Neural progenitor cell (in vitro differentiated cells): ENCODE measurements around the gene CHST3.

Experiments used
- EZH2 ChIP-seq: fragments of 200-600 bp; sonication (generic); IDR thresholded peaks from 2 replicates; pipeline ENCODE4 v1.6.1; 2017; ENCODE audit warnings: antibody characterized with exemption, mild to moderate bottlenecking, moderate library complexity
- EZH2phosphoT487 ChIP-seq: fragments of 200-600 bp; sonication (generic); IDR thresholded peaks from 2 replicates; pipeline ENCODE4 v1.6.1; 2017; ENCODE audit warnings: antibody characterized with exemption
- TF ChIP-seq, protein P1 (sequence below): fragments of 200-600 bp; sonication (generic); IDR thresholded peaks from 2 replicates; pipeline ENCODE4 v1.5.1; 2017; ENCODE audit warnings: antibody characterized with exemption, mild to moderate bottlenecking

DNA sequence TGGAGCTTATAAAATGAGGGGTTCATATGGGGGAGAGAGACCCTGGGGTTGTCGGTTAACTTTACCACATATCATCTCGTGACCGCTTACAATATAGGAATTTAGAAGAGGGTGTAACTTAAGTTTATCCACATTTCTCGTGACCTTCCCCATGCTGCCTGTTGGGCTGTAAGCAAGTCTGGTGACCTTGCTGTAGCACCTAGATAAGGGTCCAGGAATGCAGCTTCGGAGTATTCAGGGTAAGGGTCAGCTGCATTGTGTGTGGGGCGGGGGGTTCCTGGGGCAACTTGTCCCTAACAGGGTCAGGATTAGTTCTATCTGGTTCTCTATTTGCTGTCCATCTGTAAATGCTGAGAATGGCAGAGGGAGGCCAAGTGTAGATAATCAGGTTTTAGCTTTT lies 1.3 kb upstream of the CHST3 start:
- TF ChIP-seq, protein P1, sequence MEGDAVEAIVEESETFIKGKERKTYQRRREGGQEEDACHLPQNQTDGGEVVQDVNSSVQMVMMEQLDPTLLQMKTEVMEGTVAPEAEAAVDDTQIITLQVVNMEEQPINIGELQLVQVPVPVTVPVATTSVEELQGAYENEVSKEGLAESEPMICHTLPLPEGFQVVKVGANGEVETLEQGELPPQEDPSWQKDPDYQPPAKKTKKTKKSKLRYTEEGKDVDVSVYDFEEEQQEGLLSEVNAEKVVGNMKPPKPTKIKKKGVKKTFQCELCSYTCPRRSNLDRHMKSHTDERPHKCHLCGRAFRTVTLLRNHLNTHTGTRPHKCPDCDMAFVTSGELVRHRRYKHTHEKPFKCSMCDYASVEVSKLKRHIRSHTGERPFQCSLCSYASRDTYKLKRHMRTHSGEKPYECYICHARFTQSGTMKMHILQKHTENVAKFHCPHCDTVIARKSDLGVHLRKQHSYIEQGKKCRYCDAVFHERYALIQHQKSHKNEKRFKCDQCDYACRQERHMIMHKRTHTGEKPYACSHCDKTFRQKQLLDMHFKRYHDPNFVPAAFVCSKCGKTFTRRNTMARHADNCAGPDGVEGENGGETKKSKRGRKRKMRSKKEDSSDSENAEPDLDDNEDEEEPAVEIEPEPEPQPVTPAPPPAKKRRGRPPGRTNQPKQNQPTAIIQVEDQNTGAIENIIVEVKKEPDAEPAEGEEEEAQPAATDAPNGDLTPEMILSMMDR, result no peak
- TF ChIP-seq EZH2 (no peak), EZH2phosphoT487 (no peak)
